ENCODE measurements around the gene CRY1. TPM values are rescaled to one million over a fixed set of nuclear protein-coding genes. Genes with fewer than 3 reads are reported as not detected.

Gene CRY1
- total RNA-seq, 4 donors from 2014 or later: 11.1 to 22.7 (median 11.7) TPM

DNA sequence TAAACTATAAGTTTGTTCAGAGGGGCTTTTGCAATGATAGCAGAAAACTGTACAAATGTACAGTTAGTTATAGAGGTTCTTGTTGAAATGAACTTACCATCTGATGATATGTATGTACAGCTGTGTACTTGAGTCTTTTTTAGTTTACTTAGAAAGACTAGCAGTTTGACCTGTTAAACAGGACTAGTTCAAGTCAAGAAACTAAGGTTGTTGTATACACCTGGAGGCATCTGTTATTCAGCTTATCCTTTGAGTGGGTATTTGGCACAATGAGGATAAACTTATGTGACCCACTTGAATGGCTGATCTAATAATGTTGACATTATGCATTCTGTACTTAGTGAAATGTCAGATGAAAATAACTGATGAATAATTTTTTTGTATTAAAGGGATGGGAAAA lies 119.8 kb downstream of the CRY1 start:
- ATAC-seq (no peak), DNase-seq (no peak)
- H3K27ac ChIP-seq: no peak overlapping the region
- H3K36me3 ChIP-seq: peaks cover 0 to 25% of the 10 kb centered on the region in 2 donors
- intact Hi-C loops (cut with DNase I; ENCODE audit: low total_unique reads): no loop called here
- no peak overlapping the region for H3K4me3 ChIP-seq
- H3K27me3 ChIP-seq: no peaks in the 10 kb centered on the region
- H3K9me3 ChIP-seq: no peaks in the 10 kb centered on the region
- in situ Hi-C loops (cut with MboI; ENCODE audit: low sequenced_read_pairs in 4 of 4): no loop called here
- TF ChIP-seq, protein P1, sequence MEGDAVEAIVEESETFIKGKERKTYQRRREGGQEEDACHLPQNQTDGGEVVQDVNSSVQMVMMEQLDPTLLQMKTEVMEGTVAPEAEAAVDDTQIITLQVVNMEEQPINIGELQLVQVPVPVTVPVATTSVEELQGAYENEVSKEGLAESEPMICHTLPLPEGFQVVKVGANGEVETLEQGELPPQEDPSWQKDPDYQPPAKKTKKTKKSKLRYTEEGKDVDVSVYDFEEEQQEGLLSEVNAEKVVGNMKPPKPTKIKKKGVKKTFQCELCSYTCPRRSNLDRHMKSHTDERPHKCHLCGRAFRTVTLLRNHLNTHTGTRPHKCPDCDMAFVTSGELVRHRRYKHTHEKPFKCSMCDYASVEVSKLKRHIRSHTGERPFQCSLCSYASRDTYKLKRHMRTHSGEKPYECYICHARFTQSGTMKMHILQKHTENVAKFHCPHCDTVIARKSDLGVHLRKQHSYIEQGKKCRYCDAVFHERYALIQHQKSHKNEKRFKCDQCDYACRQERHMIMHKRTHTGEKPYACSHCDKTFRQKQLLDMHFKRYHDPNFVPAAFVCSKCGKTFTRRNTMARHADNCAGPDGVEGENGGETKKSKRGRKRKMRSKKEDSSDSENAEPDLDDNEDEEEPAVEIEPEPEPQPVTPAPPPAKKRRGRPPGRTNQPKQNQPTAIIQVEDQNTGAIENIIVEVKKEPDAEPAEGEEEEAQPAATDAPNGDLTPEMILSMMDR (IDR thresholded peaks at IDR 0.05 in 4 of 5, conservative IDR thresholded peaks at IDR 0.05 in 1 of 5): no peak
- peaks cover 31 to 39% of the 10 kb centered on the region in 2 donors for H3K4me1 ChIP-seq

DNA sequence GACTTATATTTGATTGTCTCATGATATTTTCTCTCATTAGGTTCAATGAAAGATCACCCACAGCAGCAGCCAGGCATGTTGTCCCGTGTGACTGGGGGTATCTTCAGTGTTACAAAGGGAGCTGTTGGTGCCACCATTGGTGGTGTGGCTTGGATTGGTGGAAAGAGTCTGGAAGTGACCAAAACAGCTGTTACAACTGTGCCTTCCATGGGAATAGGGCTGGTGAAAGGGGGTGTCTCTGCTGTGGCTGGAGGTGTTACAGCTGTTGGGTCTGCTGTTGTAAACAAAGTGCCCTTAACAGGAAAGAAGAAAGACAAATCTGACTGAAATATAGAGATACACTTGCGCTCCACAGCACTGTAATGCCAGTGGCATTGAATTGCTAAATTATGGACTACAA lies 122.3 kb downstream of the CRY1 start:
- in situ Hi-C loops (cut with MboI; ENCODE audit: low sequenced_read_pairs in 4 of 4): no loop called here
- Histone ChIP-seq H3K4me3 (no peak overlapping the region), H3K27me3 (no peaks in the 10 kb centered on the region), H3K4me1 (peaks cover 8 to 15% of the 10 kb centered on the region in 2 donors), H3K27ac (no peak overlapping the region), H3K9me3 (no peaks in the 10 kb centered on the region), H3K36me3 (peaks cover 0 to 35% of the 10 kb centered on the region in 2 donors)
- intact Hi-C loops (cut with DNase I; ENCODE audit: low total_unique reads): no loop called here
- TF ChIP-seq, protein P1 (IDR thresholded peaks at IDR 0.05 in 4 of 5, conservative IDR thresholded peaks at IDR 0.05 in 1 of 5): no peak
- TF ChIP-seq POLR2A (IDR thresholded peaks at IDR 0.05): no peak
- no peak for ATAC-seq
- DNase-seq: no peak

DNA sequence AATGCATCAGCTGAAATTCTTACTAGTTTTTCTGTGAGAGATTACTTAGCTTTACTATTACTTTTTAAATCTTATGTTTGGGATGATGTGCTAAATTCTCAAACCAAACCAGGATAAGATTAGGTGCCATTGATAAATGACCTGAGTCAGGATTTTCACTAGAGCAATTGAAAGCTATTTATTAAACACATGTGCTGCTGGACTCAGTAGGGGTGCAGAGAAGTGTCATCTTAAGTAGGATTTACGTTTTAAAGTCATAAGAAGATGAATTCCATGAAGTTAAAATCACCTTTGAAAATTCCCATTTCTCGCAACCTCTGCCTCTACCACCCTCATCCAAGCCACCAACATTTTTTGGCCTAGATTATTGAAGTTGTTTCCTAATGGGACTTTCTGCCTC lies 128.8 kb downstream of the CRY1 start:
- H3K27me3 ChIP-seq: no peaks in the 10 kb centered on the region
- in situ Hi-C loops (cut with MboI; ENCODE audit: low sequenced_read_pairs in 4 of 4) (no loop called here), intact Hi-C loops (cut with DNase I; ENCODE audit: low total_unique reads) (no loop called here)
- no peak overlapping the region for H3K4me3 ChIP-seq
- no peaks in the 10 kb centered on the region for H3K9me3 ChIP-seq
- H3K4me1 ChIP-seq: no peaks in the 10 kb centered on the region
- DNase-seq: no peak
- peaks cover 0 to 17% of the 10 kb centered on the region in 2 donors for H3K36me3 ChIP-seq
- no peak for TF ChIP-seq POLR2A (IDR thresholded peaks at IDR 0.05)
- TF ChIP-seq, protein P1 (IDR thresholded peaks at IDR 0.05 in 4 of 5, conservative IDR thresholded peaks at IDR 0.05 in 1 of 5): no peak
- no peak overlapping the region for H3K27ac ChIP-seq
- ATAC-seq: no peak

DNA sequence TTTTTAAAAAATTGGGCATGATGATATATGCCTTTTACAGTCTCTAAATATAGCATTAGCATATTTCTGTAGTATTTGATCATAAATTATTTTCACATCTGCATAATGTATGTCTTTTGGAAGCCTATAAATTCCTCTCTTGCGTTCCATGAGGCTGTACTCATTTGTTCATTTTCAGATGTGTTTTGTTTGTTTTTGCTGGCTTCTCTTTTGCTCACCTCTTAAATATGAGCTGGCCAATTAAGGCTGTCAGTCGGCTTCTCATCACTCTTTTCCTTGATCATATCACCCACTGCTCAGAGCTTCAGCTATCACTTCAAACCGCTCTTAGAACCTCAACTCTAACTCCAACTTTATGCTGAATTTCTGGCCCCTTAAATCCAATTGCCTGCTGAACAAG lies 131.1 kb downstream of the CRY1 start:
- Histone ChIP-seq H3K27ac (no peak overlapping the region), H3K27me3 (no peaks in the 10 kb centered on the region), H3K4me3 (no peak overlapping the region), H3K36me3 (peaks cover 0 to 4% of the 10 kb centered on the region in 2 donors), H3K9me3 (no peaks in the 10 kb centered on the region), H3K4me1 (peaks cover 11 to 16% of the 10 kb centered on the region in 2 donors)
- no peak for TF ChIP-seq POLR2A (IDR thresholded peaks at IDR 0.05)
- TF ChIP-seq, protein P1 (IDR thresholded peaks at IDR 0.05 in 4 of 5, conservative IDR thresholded peaks at IDR 0.05 in 1 of 5): no peak
- in situ Hi-C loops (cut with MboI; ENCODE audit: low sequenced_read_pairs in 4 of 4): no loop called here
- DNase-seq (no peak), ATAC-seq (no peak)
- intact Hi-C loops (cut with DNase I; ENCODE audit: low total_unique reads): no loop called here

- intact Hi-C loops (cut with DNase I; ENCODE audit: low total_unique reads): no loop called here
- Histone ChIP-seq H3K36me3 (no peaks in the 10 kb centered on the region), H3K27me3 (no peaks in the 10 kb centered on the region), H3K4me3 (no peak overlapping the region), H3K27ac (no peak overlapping the region), H3K4me1 (peaks cover 15 to 22% of the 10 kb centered on the region in 2 donors), H3K9me3 (no peaks in the 10 kb centered on the region)
- no peak for DNase-seq
- in situ Hi-C loops (cut with MboI; ENCODE audit: low sequenced_read_pairs in 4 of 4): no loop called here
- no peak for TF ChIP-seq POLR2A (IDR thresholded peaks at IDR 0.05)
- TF ChIP-seq, protein P1 (IDR thresholded peaks at IDR 0.05 in 4 of 5, conservative IDR thresholded peaks at IDR 0.05 in 1 of 5): no peak
- no peak for ATAC-seq
Observed at GRCh38 chr12:106960443-106960842, 132.9 kb downstream of the CRY1 start.

Measured in gastrocnemius medialis (tissue), 4 donors.